ENCODE results near the gene USP25. TPM values are rescaled to one million over a fixed set of nuclear protein-coding genes. Genes with fewer than 3 reads are reported as not detected.
A peak's percentile ranks its signal among the peaks of the same experiment; 100 is the strongest.

USP25 gene
- total RNA-seq, 6 experiments from 2014 or later: 14.7 to 22.7 (median 18.7) TPM

DNA sequence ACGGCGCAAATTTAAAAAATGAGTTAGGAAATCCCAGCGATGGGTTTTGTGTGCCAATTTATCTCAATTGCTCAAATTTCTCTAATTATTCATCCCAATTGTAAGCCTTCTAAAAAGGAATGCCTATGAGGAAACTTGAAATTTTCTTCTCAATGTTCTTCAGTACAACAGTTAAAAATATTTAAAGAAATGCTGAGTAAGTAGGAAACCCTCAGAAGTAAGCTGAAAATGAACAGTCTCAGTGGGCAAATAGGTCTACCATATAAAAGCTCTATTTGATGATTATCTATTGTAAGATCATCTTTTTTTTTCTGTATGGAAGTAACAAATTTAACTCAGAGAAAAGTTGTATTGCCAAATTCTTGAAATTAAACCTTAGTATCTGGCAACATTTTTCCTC lies 1.7 kb upstream of the USP25 start:
- ATAC-seq (no peak), DNase-seq (no peak)
- Histone ChIP-seq H3K9me3 (no peaks in the 10 kb centered on the region), H3K27me3 (no peaks in the 10 kb centered on the region), H3K36me3 (no peaks in the 10 kb centered on the region), H3K27ac (no peak overlapping the region), H3K4me3 (no peak overlapping the region), H3K4me1 (peaks cover 0 to 16% (median 2%) of the 10 kb centered on the region in 4 donors)
- intact Hi-C loops (cut with DNase I): no loop called here
- no peak for TF ChIP-seq POLR2A (IDR thresholded peaks at IDR 0.05)
- TF ChIP-seq, protein P1, sequence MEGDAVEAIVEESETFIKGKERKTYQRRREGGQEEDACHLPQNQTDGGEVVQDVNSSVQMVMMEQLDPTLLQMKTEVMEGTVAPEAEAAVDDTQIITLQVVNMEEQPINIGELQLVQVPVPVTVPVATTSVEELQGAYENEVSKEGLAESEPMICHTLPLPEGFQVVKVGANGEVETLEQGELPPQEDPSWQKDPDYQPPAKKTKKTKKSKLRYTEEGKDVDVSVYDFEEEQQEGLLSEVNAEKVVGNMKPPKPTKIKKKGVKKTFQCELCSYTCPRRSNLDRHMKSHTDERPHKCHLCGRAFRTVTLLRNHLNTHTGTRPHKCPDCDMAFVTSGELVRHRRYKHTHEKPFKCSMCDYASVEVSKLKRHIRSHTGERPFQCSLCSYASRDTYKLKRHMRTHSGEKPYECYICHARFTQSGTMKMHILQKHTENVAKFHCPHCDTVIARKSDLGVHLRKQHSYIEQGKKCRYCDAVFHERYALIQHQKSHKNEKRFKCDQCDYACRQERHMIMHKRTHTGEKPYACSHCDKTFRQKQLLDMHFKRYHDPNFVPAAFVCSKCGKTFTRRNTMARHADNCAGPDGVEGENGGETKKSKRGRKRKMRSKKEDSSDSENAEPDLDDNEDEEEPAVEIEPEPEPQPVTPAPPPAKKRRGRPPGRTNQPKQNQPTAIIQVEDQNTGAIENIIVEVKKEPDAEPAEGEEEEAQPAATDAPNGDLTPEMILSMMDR (IDR thresholded peaks at IDR 0.05): no peak
- 95% methylated on average over 3 of the region's 3 CpGs for WGBS (ENCODE audit: insufficient coverage, low coverage, low lambda C conversion rate, missing lambda C conversion rate)

GRCh38 chr21:15729346-15729673 lies 472 bp upstream of the USP25 start:
- no peaks in the 10 kb centered on the region for H3K9me3 ChIP-seq
- H3K27me3 ChIP-seq: no peaks in the 10 kb centered on the region
- H3K36me3 ChIP-seq: no peaks in the 10 kb centered on the region
- peaks cover 0 to 20% (median 2%) of the 10 kb centered on the region in 4 donors for H3K4me1 ChIP-seq
- 2% methylated on average over 11 of the region's 11 CpGs for WGBS (ENCODE audit: insufficient coverage, low coverage, low lambda C conversion rate, missing lambda C conversion rate)
- intact Hi-C loops (cut with DNase I): no loop called here
- peak overlapping the region in 2 of 3 donors; percentile 20 to 70 for H3K27ac ChIP-seq
- H3K4me3 ChIP-seq: peak overlapping the region; percentile 40 to 78 (median 77)
- no peak for DNase-seq
- TF ChIP-seq POLR2A (IDR thresholded peaks at IDR 0.05): no peak
- TF ChIP-seq, protein P1 (IDR thresholded peaks at IDR 0.05): no peak
- ATAC-seq: no peak

GRCh38 chr21:15730484-15731242 lies 881 bp downstream of the USP25 start:
- no peaks in the 10 kb centered on the region for H3K36me3 ChIP-seq
- H3K4me3 ChIP-seq: peak overlapping the region; percentile 77 to 82 (median 78)
- WGBS (ENCODE audit: insufficient coverage, low coverage, low lambda C conversion rate, missing lambda C conversion rate): under 1% methylated on average over 15 of the region's 30 CpGs
- ATAC-seq: peak in 3 of 4 donors; percentile 0 to 9 (median 1)
- intact Hi-C loops (cut with DNase I): no loop called here
- no peaks in the 10 kb centered on the region for H3K9me3 ChIP-seq
- TF ChIP-seq, protein P1 (IDR thresholded peaks at IDR 0.05): no peak
- TF ChIP-seq POLR2A (IDR thresholded peaks at IDR 0.05): no peak
- H3K27ac ChIP-seq: peak overlapping the region; percentile 88 to 96 (median 92)
- DNase-seq: peak; percentile 62 to 74 (median 64)
- no peaks in the 10 kb centered on the region for H3K27me3 ChIP-seq
- H3K4me1 ChIP-seq: peaks cover 0 to 30% (median 2%) of the 10 kb centered on the region in 4 donors

GRCh38 chr21:15731243-15731613 lies 1.4 kb downstream of the USP25 start:
- ATAC-seq (peak in 1 of 4 donors; percentile 32), DNase-seq (no peak)
- intact Hi-C loops (cut with DNase I): no loop called here
- Histone ChIP-seq H3K27me3 (no peaks in the 10 kb centered on the region), H3K4me1 (peaks cover 0 to 33% (median 2%) of the 10 kb centered on the region in 4 donors), H3K27ac (peak overlapping the region in 1 of 3 donors; percentile 96), H3K9me3 (no peaks in the 10 kb centered on the region), H3K36me3 (no peaks in the 10 kb centered on the region), H3K4me3 (peak overlapping the region; percentile 77 to 82 (median 78))
- TF ChIP-seq, protein P1 (IDR thresholded peaks at IDR 0.05): no peak
- peak; percentile 13 for TF ChIP-seq POLR2A (IDR thresholded peaks at IDR 0.05)
- 7% methylated on average over 4 of the region's 4 CpGs for WGBS (ENCODE audit: insufficient coverage, low coverage, low lambda C conversion rate, missing lambda C conversion rate)
